ENCODE data around the gene SLC25A24. TPM values are rescaled to one million over a fixed set of nuclear protein-coding genes. Genes with fewer than 3 reads are reported as not detected.

The SLC25A24 gene
- total and polyA plus RNA-seq, 11 donors = 6.1 to 24.0 (median 13.8) TPM

DNA sequence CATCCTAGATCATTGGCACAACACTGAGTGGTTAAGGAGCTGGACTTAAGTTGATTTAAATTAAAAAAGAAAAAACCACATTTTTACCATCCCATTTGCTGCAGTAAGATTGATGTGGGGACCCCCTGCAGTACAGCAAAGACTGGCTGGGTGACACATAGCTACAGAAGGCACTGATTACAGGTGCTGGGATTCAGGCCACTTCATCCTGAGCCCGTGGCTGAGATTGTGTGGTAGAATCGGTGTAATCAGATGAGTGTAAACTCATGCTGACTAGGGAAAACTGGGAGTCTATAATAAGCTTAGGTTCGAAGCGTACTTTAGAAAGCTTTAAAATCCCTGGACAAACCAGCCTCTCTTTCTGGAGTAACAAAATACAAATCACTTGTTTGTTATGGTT lies 70.1 kb downstream of the SLC25A24 start:
- DNase-seq (no peak), ATAC-seq (no peak)
- Histone ChIP-seq H3K27me3 (no peaks in the 10 kb centered on the region), H3K9me3 (no peaks in the 10 kb centered on the region), H3K4me1 (peaks cover 0 to 18% (median 4%) of the 10 kb centered on the region in 12 donors), H3K4me3 (no peak overlapping the region), H3K27ac (no peak overlapping the region), H3K36me3 (peaks cover 0 to 19% (median 14%) of the 10 kb centered on the region in 9 donors)
- intact Hi-C loops (cut with DNase I) = loop anchor here in 5 of 10 donors (5.0 to 10.0 kb wide), 3 partner anchors 125 to 233 kb away; partner anchors contain the start of gene VAV3 (in 4 of the 5)
- TF ChIP-seq, protein P1, sequence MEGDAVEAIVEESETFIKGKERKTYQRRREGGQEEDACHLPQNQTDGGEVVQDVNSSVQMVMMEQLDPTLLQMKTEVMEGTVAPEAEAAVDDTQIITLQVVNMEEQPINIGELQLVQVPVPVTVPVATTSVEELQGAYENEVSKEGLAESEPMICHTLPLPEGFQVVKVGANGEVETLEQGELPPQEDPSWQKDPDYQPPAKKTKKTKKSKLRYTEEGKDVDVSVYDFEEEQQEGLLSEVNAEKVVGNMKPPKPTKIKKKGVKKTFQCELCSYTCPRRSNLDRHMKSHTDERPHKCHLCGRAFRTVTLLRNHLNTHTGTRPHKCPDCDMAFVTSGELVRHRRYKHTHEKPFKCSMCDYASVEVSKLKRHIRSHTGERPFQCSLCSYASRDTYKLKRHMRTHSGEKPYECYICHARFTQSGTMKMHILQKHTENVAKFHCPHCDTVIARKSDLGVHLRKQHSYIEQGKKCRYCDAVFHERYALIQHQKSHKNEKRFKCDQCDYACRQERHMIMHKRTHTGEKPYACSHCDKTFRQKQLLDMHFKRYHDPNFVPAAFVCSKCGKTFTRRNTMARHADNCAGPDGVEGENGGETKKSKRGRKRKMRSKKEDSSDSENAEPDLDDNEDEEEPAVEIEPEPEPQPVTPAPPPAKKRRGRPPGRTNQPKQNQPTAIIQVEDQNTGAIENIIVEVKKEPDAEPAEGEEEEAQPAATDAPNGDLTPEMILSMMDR (IDR thresholded peaks at IDR 0.05) = no peak
- WGBS, 4 donors = 84 to 86% (median 85%) methylated on average over 4 of the region's 4 CpGs

DNA sequence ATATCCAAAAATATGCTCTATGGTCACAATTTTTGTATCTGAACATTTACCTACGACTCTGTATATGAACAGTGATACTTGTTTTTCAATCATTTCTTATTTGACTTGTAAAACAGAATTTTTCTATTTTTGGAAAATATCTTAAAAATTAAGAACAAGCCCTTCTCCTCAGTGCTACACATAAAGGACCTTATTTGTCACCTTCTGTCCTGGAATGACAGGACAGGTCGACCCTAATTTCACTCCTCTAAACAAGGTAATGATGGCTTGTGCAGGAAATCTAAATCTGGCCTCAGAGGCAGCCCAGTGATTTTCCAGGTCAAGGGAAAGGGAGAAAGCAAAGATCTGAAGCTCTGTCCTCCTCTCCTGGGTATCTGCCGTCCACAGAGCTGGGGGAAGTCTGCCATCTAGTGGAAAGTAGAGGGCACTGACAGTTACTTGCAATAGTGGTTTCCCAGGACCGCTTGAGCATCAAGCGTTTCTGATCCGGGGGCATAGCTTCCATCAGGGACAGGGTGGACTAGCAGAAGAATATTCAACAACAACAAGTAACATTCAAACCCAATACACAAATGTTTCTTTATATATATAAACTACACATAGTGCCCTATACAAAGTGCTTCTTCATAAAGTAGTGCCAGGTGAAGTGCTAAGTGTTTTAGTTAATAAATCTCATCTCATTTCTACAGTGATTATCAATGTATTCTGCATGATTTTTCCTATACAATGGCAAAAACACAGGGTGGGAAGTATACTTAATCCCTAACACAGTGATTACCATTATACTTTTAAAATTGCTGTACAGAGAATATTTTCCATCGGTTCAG lies 74.6 kb downstream of the SLC25A24 start:
- H3K4me3 ChIP-seq = no peak overlapping the region
- no peak overlapping the region for H3K27ac ChIP-seq
- TF ChIP-seq, protein P1 (IDR thresholded peaks at IDR 0.05) = peak; percentile 87 to 97 (median 94)
- no peak for TF ChIP-seq POLR2A (IDR thresholded peaks at IDR 0.05)
- peaks cover 0 to 19% (median 5%) of the 10 kb centered on the region in 12 donors for H3K4me1 ChIP-seq
- H3K36me3 ChIP-seq = no peaks in the 10 kb centered on the region
- intact Hi-C loops (cut with DNase I) = loop anchor here (1.0 to 10.0 kb wide), 5 partner anchors 121 to 343 kb away; partner anchors contain the start of gene VAV3 (in 4 of the 10)
- DNase-seq (peak in 4 of 5 donors; percentile 52 to 78 (median 66)), ATAC-seq (peak; percentile 75 to 96 (median 92))
- WGBS, 4 donors = 5 to 8% (median 5%) methylated on average over 7 of the region's 7 CpGs
- H3K9me3 ChIP-seq = no peaks in the 10 kb centered on the region
- no peaks in the 10 kb centered on the region for H3K27me3 ChIP-seq

DNA sequence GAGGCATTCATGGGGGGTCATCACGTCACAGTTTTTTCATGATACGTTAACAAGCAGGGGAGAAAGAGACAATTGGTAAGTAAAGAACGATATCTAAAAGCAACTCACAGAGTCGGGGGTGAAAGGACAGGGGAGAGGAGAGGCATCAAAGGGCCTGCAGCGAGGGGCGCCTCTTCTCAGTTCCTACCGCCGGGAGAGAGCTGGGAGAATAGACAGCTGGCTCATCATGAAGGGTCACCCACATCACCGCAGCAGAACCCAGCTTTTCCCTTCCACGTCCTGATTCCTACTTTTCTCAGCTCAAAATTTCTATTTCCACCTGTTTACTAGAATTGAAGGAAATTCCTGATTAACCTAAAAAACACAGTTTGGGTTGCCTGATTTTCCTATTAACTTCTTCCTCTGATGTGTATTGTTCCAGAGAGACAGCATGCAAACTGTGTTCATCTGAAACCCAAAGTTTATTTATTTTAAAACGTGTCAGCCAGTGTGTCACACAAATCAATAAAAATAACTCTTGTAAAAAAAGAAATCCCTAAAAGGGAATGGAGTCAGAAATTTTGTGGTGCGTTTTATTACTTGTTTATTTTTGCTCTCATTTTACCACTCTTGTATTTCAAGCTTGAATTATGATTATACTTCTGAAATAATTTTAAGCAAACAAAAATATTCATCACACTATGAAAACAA lies 75.4 kb downstream of the SLC25A24 start:
- DNase-seq (no peak), ATAC-seq (no peak)
- WGBS, 4 donors = 72 to 80% (median 78%) methylated on average over 12 of the region's 12 CpGs
- Histone ChIP-seq H3K9me3 (no peaks in the 10 kb centered on the region), H3K27ac (no peak overlapping the region), H3K36me3 (no peaks in the 10 kb centered on the region), H3K4me3 (no peak overlapping the region), H3K4me1 (peaks cover 0 to 19% (median 5%) of the 10 kb centered on the region in 12 donors), H3K27me3 (no peaks in the 10 kb centered on the region)
- intact Hi-C loops (cut with DNase I) = loop anchor here (1.0 to 10.0 kb wide), 6 partner anchors 120 to 342 kb away; partner anchors contain the start of gene VAV3 (in 5 of the 10)
- TF ChIP-seq POLR2A (IDR thresholded peaks at IDR 0.05) = no peak
- TF ChIP-seq, protein P1 (IDR thresholded peaks at IDR 0.05) = no peak

DNA sequence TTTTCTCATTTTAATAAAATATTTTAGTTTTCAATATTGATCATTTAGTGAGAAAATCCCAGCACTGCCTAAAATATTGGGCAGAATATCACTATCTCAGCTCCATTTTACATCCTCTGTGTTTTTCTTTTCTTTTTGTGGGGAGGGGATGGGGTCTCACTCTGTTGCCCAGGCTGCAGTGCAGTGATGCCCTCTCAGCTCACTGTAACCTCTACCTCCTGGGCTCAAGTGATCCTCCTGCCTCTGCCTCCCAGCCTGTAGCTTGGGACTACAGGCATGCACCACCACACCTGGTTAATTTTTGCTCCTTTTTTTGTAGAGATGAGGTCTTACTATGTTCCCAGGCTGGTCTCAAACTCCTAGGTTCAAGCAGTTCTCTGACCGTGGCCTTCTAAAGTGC lies 76.1 kb downstream of the SLC25A24 start:
- DNase-seq (no peak), ATAC-seq (no peak)
- Histone ChIP-seq H3K27me3 (no peaks in the 10 kb centered on the region), H3K4me1 (peaks cover 0 to 19% (median 5%) of the 10 kb centered on the region in 12 donors), H3K4me3 (no peak overlapping the region), H3K27ac (no peak overlapping the region), H3K9me3 (no peaks in the 10 kb centered on the region), H3K36me3 (no peaks in the 10 kb centered on the region)
- no peak for TF ChIP-seq POLR2A (IDR thresholded peaks at IDR 0.05)
- TF ChIP-seq, protein P1 (IDR thresholded peaks at IDR 0.05) = no peak
- 88 to 95% (median 93%) methylated on average over 1 of the region's 1 CpG for whole genome bisulfite sequencing, 4 donors
- intact Hi-C loops (cut with DNase I) = loop anchor here in 5 of 10 donors (2.0 to 10.0 kb wide), 4 partner anchors 119 to 341 kb away; partner anchors contain the start of gene VAV3 (in 5 of the 5)

All from heart left ventricle (tissue), 16 donors.